ENCODE results near the gene AS3MT. TPM values are rescaled to one million over a fixed set of nuclear protein-coding genes. Genes with fewer than 3 reads are reported as not detected.

AS3MT gene
- total RNA-seq, 1 donor from 2014 or later = 17.1 TPM

DNA sequence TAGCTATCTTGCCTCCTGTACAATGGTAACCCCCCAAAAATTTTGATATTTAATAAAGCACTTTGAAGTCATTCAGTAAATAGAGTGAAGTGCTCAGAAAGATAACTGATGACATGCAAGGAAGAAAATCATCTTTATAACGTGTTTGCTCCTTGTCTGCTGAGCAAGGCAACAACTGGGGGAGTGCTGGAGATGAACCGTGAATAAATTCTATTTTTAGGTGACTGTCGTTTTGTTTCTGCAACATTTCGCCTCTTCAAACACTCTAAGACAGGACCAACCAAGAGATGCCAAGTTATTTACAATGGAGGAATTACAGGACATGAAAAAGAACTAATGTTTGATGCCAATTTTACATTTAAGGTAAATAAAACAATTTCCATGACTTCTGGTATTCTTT lies 9.4 kb downstream of the AS3MT start:
- H3K4me3 ChIP-seq (ENCODE audit: low read depth, low read length) = no peak overlapping the region
- no peak for DNase-seq (ENCODE audit: low read depth)
- TF ChIP-seq, protein P1, sequence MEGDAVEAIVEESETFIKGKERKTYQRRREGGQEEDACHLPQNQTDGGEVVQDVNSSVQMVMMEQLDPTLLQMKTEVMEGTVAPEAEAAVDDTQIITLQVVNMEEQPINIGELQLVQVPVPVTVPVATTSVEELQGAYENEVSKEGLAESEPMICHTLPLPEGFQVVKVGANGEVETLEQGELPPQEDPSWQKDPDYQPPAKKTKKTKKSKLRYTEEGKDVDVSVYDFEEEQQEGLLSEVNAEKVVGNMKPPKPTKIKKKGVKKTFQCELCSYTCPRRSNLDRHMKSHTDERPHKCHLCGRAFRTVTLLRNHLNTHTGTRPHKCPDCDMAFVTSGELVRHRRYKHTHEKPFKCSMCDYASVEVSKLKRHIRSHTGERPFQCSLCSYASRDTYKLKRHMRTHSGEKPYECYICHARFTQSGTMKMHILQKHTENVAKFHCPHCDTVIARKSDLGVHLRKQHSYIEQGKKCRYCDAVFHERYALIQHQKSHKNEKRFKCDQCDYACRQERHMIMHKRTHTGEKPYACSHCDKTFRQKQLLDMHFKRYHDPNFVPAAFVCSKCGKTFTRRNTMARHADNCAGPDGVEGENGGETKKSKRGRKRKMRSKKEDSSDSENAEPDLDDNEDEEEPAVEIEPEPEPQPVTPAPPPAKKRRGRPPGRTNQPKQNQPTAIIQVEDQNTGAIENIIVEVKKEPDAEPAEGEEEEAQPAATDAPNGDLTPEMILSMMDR (conservative IDR thresholded peaks at IDR 0.05; ENCODE audit: low read depth, low read length) = no peak

GRCh38 chr10:102880256-102880655 lies 11.0 kb downstream of the AS3MT start:
- DNase-seq (ENCODE audit: low read depth) = no peak
- TF ChIP-seq, protein P1 (conservative IDR thresholded peaks at IDR 0.05; ENCODE audit: low read depth, low read length) = no peak
- H3K4me3 ChIP-seq (ENCODE audit: low read depth, low read length) = no peak overlapping the region

- DNase-seq (ENCODE audit: low read depth) = no peak
- no peak overlapping the region for H3K4me3 ChIP-seq (ENCODE audit: low read depth, low read length)
- TF ChIP-seq, protein P1 (conservative IDR thresholded peaks at IDR 0.05; ENCODE audit: low read depth, low read length) = no peak
Observed at GRCh38 chr10:102888048-102888447, 18.8 kb downstream of the AS3MT start.

- no peak for DNase-seq (ENCODE audit: low read depth)
- no peak overlapping the region for H3K4me3 ChIP-seq (ENCODE audit: low read depth, low read length)
- TF ChIP-seq, protein P1 (conservative IDR thresholded peaks at IDR 0.05; ENCODE audit: low read depth, low read length) = no peak
Observed at GRCh38 chr10:102894466-102895213, 25.4 kb downstream of the AS3MT start.

GRCh38 chr10:102900006-102900405 lies 30.7 kb downstream of the AS3MT start:
- TF ChIP-seq, protein P1 (conservative IDR thresholded peaks at IDR 0.05; ENCODE audit: low read depth, low read length) = no peak
- H3K4me3 ChIP-seq (ENCODE audit: low read depth, low read length) = no peak overlapping the region
- no peak for DNase-seq (ENCODE audit: low read depth)

GRCh38 chr10:102904346-102904745 lies 35.1 kb downstream of the AS3MT start:
- no peak overlapping the region for H3K4me3 ChIP-seq (ENCODE audit: low read depth, low read length)
- TF ChIP-seq, protein P1 (conservative IDR thresholded peaks at IDR 0.05; ENCODE audit: low read depth, low read length) = no peak
- no peak for DNase-seq (ENCODE audit: low read depth)

DNA sequence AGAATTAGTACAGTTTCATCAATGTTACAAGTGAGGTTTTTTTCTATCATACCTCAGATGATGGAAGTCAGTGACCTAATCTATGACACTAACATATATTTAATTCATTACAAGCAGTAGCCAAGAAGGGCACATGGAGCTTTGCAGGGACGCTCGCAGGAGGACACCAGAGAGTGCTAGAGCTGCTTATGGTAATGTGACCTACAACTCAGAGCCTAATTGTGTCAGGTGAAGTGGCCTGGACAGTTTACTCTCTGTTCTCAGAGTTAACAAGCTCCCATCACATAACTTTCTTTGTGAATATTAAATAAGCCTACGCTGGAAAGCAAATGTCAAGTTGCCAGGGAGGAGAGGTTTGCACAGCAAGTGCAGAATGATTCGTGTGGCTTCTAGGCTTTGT lies 37.2 kb downstream of the AS3MT start:
- no peak overlapping the region for H3K4me3 ChIP-seq (ENCODE audit: low read depth, low read length)
- no peak for DNase-seq (ENCODE audit: low read depth)
- TF ChIP-seq, protein P1 (conservative IDR thresholded peaks at IDR 0.05; ENCODE audit: low read depth, low read length) = no peak

Data from epithelial cell of proximal tubule (primary cell).